Measurements from ENCODE around the gene RPA1. TPM values are rescaled to one million over a fixed set of nuclear protein-coding genes. Genes with fewer than 3 reads are reported as not detected.

RPA1 gene
- total RNA-seq, 1 experiment from 2014 or later, result 69.1 TPM

DNA sequence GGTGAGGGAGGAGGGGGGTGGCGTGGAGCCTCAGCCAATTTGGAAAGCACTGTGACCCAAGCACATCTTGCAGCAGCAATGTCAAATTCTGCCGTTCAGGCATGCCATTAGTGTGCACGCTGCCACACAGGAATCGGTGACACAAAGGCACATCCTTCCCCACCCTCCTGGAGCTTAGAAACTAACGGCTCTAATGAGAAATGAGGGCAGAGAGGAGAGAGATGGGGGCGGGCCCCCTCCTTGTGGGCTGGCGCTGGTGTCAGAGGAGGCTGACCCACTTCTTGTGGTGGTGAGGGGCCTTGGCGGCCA lies 100.5 kb downstream of the RPA1 start:
- ChIA-PET CTCF (no interaction called here), POLR2A (ENCODE audit: unreplicated experiment) (no interaction called here)
- TF ChIP-seq, protein P1, sequence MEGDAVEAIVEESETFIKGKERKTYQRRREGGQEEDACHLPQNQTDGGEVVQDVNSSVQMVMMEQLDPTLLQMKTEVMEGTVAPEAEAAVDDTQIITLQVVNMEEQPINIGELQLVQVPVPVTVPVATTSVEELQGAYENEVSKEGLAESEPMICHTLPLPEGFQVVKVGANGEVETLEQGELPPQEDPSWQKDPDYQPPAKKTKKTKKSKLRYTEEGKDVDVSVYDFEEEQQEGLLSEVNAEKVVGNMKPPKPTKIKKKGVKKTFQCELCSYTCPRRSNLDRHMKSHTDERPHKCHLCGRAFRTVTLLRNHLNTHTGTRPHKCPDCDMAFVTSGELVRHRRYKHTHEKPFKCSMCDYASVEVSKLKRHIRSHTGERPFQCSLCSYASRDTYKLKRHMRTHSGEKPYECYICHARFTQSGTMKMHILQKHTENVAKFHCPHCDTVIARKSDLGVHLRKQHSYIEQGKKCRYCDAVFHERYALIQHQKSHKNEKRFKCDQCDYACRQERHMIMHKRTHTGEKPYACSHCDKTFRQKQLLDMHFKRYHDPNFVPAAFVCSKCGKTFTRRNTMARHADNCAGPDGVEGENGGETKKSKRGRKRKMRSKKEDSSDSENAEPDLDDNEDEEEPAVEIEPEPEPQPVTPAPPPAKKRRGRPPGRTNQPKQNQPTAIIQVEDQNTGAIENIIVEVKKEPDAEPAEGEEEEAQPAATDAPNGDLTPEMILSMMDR (conservative IDR thresholded peaks at IDR 0.05; ENCODE audit: low read depth, low read length), result no peak
- TF ChIP-seq EZH2phosphoT487 (IDR thresholded peaks at IDR 0.05; ENCODE audit: borderline replicate concordance, low read length), result no peak
- TF ChIP-seq EZH2 (IDR thresholded peaks at IDR 0.05; ENCODE audit: low read length, unreplicated experiment), result no peak
- Histone ChIP-seq H3K4me3 (ENCODE audit: low read length) (no peak overlapping the region), H3K27me3 (ENCODE audit: low read length) (no peaks in the 10 kb centered on the region), H4K20me1 (ENCODE audit: low read length) (no peaks in the 10 kb centered on the region), H3K9ac (ENCODE audit: low read length) (no peak overlapping the region), H3F3A (ENCODE audit: low read length, unreplicated experiment) (no peaks in the 10 kb centered on the region), H3K9me2 (replicated peaks; ENCODE audit: low read length) (no peaks in the 10 kb centered on the region), H3K36me3 (ENCODE audit: low read depth, low read length) (no peaks in the 10 kb centered on the region), H3K4me2 (ENCODE audit: low read length) (no peak overlapping the region), H3K9me3 (ENCODE audit: low read length) (no peaks in the 10 kb centered on the region), H3K79me2 (ENCODE audit: low read length) (no peaks in the 10 kb centered on the region), H2AFZ (ENCODE audit: low read length) (no peak overlapping the region), H3K27ac (ENCODE audit: low read length) (no peak overlapping the region), H3K4me1 (ENCODE audit: insufficient read depth, low read length) (peaks cover 4% of the 10 kb centered on the region; the same call in 1 of the 2 replicates)
- intact Hi-C loops (cut with micrococcal nuclease), result no loop called here
- no TSS peak for BruUV-seq (replicated peaks)
- no peak for DNase-seq
- ATAC-seq, result no peak

DNA sequence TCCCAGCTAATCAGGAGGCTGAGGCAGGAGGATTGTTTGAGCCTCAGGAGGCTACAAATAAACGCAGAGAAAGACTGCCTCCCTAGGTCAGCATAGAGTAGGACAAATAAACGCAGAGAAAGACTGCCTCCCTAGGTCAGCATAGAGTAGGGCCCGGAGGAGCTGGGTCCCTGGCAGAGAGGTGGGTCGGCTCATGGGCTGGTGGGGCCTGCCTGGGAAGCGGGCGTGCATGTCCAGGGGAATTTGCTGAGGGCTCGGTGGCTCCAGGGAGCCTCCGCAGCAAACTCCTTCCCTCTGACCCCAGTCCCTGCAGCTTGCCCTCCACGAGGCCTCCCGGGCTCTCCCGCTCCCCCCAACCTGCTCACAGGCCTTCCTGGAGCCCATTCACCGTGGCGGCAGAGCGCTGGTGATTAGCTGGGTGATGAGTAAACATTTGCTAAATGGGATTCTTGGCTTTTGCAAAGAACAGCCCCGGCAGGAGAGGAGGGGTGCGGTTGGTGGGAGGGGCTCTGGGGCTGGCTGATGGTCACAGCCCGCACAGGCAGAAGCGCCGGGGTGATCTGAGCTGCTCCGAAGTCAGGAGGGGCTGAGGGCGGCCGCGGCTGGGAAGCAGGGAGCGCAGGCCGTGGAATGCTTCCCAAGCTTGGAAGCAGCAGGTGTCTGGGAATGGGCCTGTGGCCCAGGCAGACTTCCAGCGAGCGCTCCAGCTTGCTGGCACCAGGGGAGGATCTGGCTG lies 102.2 kb downstream of the RPA1 start:
- POLR2A ChIA-PET (ENCODE audit: unreplicated experiment), result interaction anchor here (0.6 kb wide), 1 partner anchor 10 kb away, joined by 3 read pairs; no protein-coding TSS in a partner anchor
- H3K4me3 ChIP-seq (ENCODE audit: low read length), result no peak overlapping the region

More for the DNA sequence above, 102.2 kb downstream of the RPA1 start:
- H3K27ac ChIP-seq (ENCODE audit: low read length), result no peak overlapping the region
- peak overlapping the region; percentile 65; the same call in 1 of the 2 replicates for H2AFZ ChIP-seq (ENCODE audit: low read length)
- no peaks in the 10 kb centered on the region for H3F3A ChIP-seq (ENCODE audit: low read length, unreplicated experiment)
- no peaks in the 10 kb centered on the region for H4K20me1 ChIP-seq (ENCODE audit: low read length)
- DNase-seq, result peak; percentile 47
- intact Hi-C loops (cut with micrococcal nuclease), result no loop called here
- H3K9me2 ChIP-seq (replicated peaks; ENCODE audit: low read length), result no peaks in the 10 kb centered on the region
- H3K4me2 ChIP-seq (ENCODE audit: low read length), result peak overlapping the region; percentile 61
- no peak overlapping the region for H3K9ac ChIP-seq (ENCODE audit: low read length)
- H3K27me3 ChIP-seq (ENCODE audit: low read length), result no peaks in the 10 kb centered on the region
- peaks cover 4% of the 10 kb centered on the region; the same call in 1 of the 2 replicates for H3K4me1 ChIP-seq (ENCODE audit: insufficient read depth, low read length)
- no peaks in the 10 kb centered on the region for H3K79me2 ChIP-seq (ENCODE audit: low read length)
- CTCF ChIA-PET, result interaction anchor here (1.3 kb wide), 1 partner anchor 23 kb away, joined by 4 read pairs; no protein-coding TSS in a partner anchor
- no peaks in the 10 kb centered on the region for H3K9me3 ChIP-seq (ENCODE audit: low read length)
- BruUV-seq (replicated peaks), result no TSS peak
- H3K36me3 ChIP-seq (ENCODE audit: low read depth, low read length), result no peaks in the 10 kb centered on the region
- ATAC-seq, result peak; percentile 82
- TF ChIP-seq EZH2phosphoT487 (IDR thresholded peaks at IDR 0.05; ENCODE audit: borderline replicate concordance, low read length), result no peak
- TF ChIP-seq EZH2 (IDR thresholded peaks at IDR 0.05; ENCODE audit: low read length, unreplicated experiment), result no peak
- TF ChIP-seq, protein P1 (conservative IDR thresholded peaks at IDR 0.05; ENCODE audit: low read depth, low read length), result no peak

All from PC-3 (cell line).